ENCODE results near the gene SFTPD. TPM values are rescaled to one million over a fixed set of nuclear protein-coding genes. Genes with fewer than 3 reads are reported as not detected.
"Not testable (repeated sequence)": the region's sequence is repeated elsewhere in the genome, so short reads cannot be mapped to it uniquely, and the experiment has no call there.

SFTPD gene
- not detected for total RNA-seq
- under 1 TPM; 0.15 to 0.33 (median 0.19) TPM for polyA plus RNA-seq
- long read RNA-seq, donor 1: 0 reads
- long read RNA-seq, donor 2: 0 reads

DNA sequence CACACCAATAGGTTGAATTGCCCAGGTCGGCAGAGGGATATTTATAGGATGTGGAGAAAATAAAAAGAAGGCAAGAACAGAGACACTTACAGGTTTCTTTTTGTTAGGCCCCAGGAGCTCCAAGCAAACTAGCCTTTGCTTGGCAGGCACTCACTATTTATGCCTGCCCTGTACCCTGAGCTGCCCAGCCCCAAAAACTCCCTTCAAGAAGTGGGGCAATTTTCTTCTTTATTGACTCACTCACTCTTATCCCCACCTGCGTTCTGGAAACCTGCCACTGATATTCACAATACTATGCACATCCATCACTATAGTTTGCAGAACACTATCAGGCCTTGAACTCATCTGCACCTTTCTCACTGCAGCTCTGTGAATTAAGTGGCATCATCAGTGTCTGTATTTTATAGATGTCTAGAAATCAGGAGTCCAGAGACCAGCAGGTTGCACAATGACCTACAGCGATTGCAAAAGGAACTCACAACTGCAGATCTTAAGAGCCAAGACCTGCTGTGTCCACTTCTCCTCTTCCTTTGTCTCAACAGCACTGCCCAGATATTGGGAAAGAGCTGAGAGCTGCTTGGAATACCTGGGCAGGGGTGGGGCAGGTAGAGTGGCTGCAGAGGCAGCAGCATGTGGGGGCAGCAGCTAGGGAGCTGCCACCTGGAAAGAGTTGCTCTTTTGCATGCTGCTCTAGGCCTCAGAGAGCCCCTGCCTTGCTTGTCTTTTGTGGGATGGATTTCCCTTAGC lies at the start of gene SFTPD:
Gene SFTPD, minus strand, starts transcription at position 130 of the 747 bp plus-strand sequence. CDS start 2,446 bp downstream, outside the sequence.
- Histone ChIP-seq H3K4me3 (no peak within 1 kb of the TSS), H3K36me3 (peaks cover 0 to 5% (median 0%) of the 10 kb centered on the region in 6 donors), H3K4me1 (no peaks in the 10 kb centered on the region), H3K9me3 (peaks cover 3 to 42% (median 38%) of the 10 kb centered on the region in 8 donors), H3K27ac (no peak within 1 kb of the TSS), H3K27me3 (replicated peaks in 1 of 7) (peaks cover 0 to 7% (median 0%) of the 10 kb centered on the region in 7 donors)
- TF ChIP-seq POLR2AphosphoS5 (IDR thresholded peaks at IDR 0.05) (no peak), POLR2A (IDR thresholded peaks at IDR 0.05) (no peak)
- TF ChIP-seq, protein P1, sequence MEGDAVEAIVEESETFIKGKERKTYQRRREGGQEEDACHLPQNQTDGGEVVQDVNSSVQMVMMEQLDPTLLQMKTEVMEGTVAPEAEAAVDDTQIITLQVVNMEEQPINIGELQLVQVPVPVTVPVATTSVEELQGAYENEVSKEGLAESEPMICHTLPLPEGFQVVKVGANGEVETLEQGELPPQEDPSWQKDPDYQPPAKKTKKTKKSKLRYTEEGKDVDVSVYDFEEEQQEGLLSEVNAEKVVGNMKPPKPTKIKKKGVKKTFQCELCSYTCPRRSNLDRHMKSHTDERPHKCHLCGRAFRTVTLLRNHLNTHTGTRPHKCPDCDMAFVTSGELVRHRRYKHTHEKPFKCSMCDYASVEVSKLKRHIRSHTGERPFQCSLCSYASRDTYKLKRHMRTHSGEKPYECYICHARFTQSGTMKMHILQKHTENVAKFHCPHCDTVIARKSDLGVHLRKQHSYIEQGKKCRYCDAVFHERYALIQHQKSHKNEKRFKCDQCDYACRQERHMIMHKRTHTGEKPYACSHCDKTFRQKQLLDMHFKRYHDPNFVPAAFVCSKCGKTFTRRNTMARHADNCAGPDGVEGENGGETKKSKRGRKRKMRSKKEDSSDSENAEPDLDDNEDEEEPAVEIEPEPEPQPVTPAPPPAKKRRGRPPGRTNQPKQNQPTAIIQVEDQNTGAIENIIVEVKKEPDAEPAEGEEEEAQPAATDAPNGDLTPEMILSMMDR (IDR thresholded peaks at IDR 0.05 in 8 of 11, conservative IDR thresholded peaks at IDR 0.05 in 3 of 11): no peak
- WGBS, 5 donors: 55 to 86% (median 77%) methylated on average over 3 of the region's 3 CpGs
- no peak for DNase-seq
- intact Hi-C loops (cut with DNase I; ENCODE audit: low total_unique reads): no loop called here

DNA sequence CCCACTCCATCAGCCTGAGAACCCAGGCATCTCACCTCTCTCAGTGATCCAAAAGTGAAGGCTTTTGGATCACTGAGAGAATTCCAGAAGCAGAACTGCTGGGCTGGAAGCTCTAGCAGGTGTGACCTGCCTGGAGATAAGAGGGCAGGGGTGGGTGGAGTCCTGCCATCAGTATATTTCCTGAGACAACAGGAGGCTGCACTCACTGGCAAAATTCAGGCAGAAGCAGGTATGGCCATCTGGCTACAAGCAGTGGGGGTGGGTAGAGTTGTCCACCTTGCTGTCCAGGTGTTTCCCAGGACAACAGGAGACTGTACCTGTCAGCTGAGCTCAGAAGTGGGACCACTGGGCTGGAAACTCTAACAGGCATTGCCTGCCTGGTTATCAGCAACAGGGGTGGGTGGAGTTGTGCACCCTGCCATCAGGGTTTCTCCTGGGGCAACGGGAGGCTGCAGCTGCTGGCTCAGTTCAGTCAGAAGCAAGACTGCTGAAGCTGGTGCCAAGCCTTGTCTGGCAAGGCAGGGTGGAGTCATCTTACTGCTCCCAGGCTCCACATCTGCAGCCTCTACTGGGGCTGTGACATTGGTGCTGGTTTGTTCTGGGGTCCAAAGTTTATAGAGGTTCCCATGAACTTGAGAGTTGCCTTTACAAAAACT lies 47.2 kb upstream of the SFTPD start:
- peaks cover 0 to 5% (median 0%) of the 10 kb centered on the region in 7 donors for H3K27me3 ChIP-seq (replicated peaks in 1 of 7)
- H3K4me1 ChIP-seq: no peaks in the 10 kb centered on the region
- H3K9me3 ChIP-seq: peaks cover 0 to 6% (median under 1%) of the 10 kb centered on the region in 8 donors
- no peak for DNase-seq
- H3K27ac ChIP-seq: no peak overlapping the region
- 55 to 100% (median 59%) methylated on average over 1 of the region's 1 CpG; no CpG with 5 or more reads in 1 of the 5 donors for WGBS, 5 donors
- H3K4me3 ChIP-seq: no peak overlapping the region
- intact Hi-C loops (cut with DNase I; ENCODE audit: low total_unique reads): no loop called here
- H3K36me3 ChIP-seq: no peaks in the 10 kb centered on the region
- no peak for TF ChIP-seq POLR2A (IDR thresholded peaks at IDR 0.05)
- no peak for TF ChIP-seq POLR2AphosphoS5 (IDR thresholded peaks at IDR 0.05)
- TF ChIP-seq, protein P1 (IDR thresholded peaks at IDR 0.05 in 8 of 11, conservative IDR thresholded peaks at IDR 0.05 in 3 of 11): no peak

DNA sequence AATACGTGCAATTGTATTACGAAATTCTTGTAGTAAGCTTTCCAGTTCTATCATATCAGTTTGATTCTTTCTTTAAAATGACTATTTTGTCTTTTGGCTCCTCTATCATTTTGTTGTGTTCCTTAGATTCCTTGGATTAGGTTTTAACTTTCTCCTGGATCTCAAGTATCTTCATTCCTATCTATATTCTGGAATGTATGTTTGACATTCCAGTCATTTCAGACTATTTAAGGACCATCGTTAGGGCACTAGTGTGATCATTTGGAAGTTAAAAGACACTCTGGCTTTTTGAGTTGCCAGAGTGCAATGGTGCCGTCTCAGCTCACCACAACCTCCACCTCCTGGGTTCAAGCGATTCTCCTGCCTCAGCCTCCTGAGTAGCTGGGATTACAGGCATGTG lies 45.7 kb upstream of the SFTPD start:
- DNase-seq: no peak
- TF ChIP-seq POLR2A (IDR thresholded peaks at IDR 0.05) (no peak), POLR2AphosphoS5 (IDR thresholded peaks at IDR 0.05) (no peak)
- TF ChIP-seq, protein P1 (IDR thresholded peaks at IDR 0.05 in 8 of 11, conservative IDR thresholded peaks at IDR 0.05 in 3 of 11): no peak
- intact Hi-C loops (cut with DNase I; ENCODE audit: low total_unique reads): no loop called here
- Histone ChIP-seq H3K4me1 (no peaks in the 10 kb centered on the region), H3K4me3 (no peak overlapping the region), H3K9me3 (peaks cover 0 to 21% (median 14%) of the 10 kb centered on the region in 8 donors), H3K27ac (no peak overlapping the region), H3K27me3 (replicated peaks in 1 of 7) (peaks cover 0 to 5% (median 0%) of the 10 kb centered on the region in 7 donors), H3K36me3 (no peaks in the 10 kb centered on the region)
- WGBS, 5 donors: 66 to 81% (median 76%) methylated on average over 5 of the region's 5 CpGs

DNA sequence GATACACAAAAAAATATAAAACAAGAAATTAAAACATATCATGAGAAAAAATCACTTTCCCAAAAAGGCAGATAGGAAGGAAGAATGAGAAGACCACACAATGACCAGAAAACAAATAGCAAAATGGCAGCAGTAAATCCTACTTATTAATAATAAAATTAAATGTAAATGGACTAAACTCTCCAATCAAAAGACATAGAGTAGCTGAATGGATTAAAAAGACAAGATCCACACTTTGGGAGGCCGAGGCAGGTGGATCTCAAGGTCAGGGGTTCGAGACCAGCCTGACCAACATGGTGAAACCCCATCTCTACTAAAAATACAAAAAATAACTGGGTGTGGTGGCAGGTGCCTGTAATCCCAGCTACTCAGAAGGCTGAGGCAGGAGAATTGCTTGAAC lies 39.3 kb upstream of the SFTPD start:
- H3K36me3 ChIP-seq; H3K4me1 ChIP-seq; H3K27ac ChIP-seq; DNase-seq; H3K4me3 ChIP-seq; intact Hi-C loops (cut with DNase I; ENCODE audit: low total_unique reads): not testable (repeated sequence)
- Histone ChIP-seq H3K27me3 (replicated peaks in 1 of 7) (peaks cover 0 to 36% (median 7%) of the 10 kb centered on the region in 7 donors), H3K9me3 (peaks cover 0 to 41% (median 28%) of the 10 kb centered on the region in 8 donors)
- 68 to 86% (median 77%) methylated on average over 2 of the region's 2 CpGs for WGBS, 5 donors

DNA sequence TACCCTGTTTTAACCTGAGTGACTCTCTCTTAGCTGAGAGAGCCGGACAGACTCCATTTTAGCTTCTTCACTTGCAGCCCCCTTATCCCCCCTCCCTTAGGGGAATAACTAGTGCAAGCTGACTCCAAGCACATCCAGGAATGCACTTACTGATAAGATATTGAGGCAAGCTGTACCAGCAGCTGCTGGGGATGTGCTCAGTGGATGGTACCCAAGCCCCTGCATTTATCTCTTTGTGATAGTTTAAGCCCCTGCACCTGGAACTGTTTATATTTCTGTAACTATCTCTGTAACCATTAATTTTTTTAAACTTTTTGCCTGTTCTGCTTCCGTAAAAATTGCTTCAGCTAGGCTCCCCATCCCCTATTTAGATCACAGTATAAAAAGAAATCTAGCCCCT lies 37.8 kb upstream of the SFTPD start:
- intact Hi-C loops (cut with DNase I; ENCODE audit: low total_unique reads); H3K27ac ChIP-seq; DNase-seq; H3K36me3 ChIP-seq; H3K4me3 ChIP-seq: not testable (repeated sequence)
- H3K27me3 ChIP-seq (replicated peaks in 1 of 7): peaks cover 0 to 51% (median 20%) of the 10 kb centered on the region in 7 donors
- H3K9me3 ChIP-seq: peaks cover 0 to 40% (median 28%) of the 10 kb centered on the region in 8 donors
- WGBS, 5 donors: 67 to 81% (median 71%) methylated on average over 2 of the region's 2 CpGs
- H3K4me1 ChIP-seq: peaks cover 2 to 16% (median 14%) of the 10 kb centered on the region in 6 donors

All from spleen (tissue), 13 donors.